Vagina (tissue), 2 donors: ENCODE measurements around the gene INHBC.

Source experiments
- POLR2AphosphoS5 ChIP-seq, 2 donors: sonication (generic); formaldehyde crosslinking; IDR thresholded peaks; one replicate each; pipeline ENCODE4 v1.9.0; 2017; ENCODE audit warnings: antibody characterized with exemption in 2 of 2, mild to moderate bottlenecking in 2 of 2, low read depth in 1 of 2; ENCODE audit not compliant: insufficient read depth in 1 of 2
- TF ChIP-seq, protein P1 (sequence below), 3 experiments: fragments of 450-650 bp in 2 of 3; fragments of 200-600 bp in 1 of 3; sonication (generic) in 1 of 3; IDR thresholded peaks; one replicate each; pipeline ENCODE4 v1.5.1; 2017 to 2019; ENCODE audit warnings: antibody characterized with exemption in 3 of 3, mild to moderate bottlenecking in 2 of 3, moderate library complexity in 2 of 3

DNA sequence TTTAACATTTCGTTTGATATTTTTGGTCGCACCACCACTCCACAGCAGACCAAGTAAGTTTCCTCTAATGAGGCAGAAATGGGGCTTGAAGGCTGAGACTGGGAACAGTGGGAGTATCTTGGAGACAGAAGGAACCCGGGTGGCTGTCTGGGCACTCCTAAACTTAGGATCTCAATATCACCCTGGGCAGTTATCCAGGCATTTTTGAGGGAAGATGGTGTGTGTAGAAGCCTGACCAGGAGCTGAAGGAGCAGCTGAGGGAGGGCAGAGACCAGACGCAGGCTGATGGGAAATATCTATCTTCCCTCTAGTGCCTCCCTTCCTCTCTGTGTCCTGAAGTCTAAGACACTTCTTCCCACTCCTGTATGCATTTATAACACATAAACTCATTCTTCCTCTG lies 64.0 kb downstream of the INHBC start:
- TF ChIP-seq POLR2AphosphoS5 (IDR thresholded peaks at IDR 0.05; ENCODE audit: insufficient read depth in 1 of 2, low read depth in 1 of 2), result no peak
- TF ChIP-seq, protein P1, sequence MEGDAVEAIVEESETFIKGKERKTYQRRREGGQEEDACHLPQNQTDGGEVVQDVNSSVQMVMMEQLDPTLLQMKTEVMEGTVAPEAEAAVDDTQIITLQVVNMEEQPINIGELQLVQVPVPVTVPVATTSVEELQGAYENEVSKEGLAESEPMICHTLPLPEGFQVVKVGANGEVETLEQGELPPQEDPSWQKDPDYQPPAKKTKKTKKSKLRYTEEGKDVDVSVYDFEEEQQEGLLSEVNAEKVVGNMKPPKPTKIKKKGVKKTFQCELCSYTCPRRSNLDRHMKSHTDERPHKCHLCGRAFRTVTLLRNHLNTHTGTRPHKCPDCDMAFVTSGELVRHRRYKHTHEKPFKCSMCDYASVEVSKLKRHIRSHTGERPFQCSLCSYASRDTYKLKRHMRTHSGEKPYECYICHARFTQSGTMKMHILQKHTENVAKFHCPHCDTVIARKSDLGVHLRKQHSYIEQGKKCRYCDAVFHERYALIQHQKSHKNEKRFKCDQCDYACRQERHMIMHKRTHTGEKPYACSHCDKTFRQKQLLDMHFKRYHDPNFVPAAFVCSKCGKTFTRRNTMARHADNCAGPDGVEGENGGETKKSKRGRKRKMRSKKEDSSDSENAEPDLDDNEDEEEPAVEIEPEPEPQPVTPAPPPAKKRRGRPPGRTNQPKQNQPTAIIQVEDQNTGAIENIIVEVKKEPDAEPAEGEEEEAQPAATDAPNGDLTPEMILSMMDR (IDR thresholded peaks at IDR 0.05), result no peak
